H9 (cell line): ENCODE measurements around the gene TMEM269. TPM values are rescaled to one million over a fixed set of nuclear protein-coding genes. Genes with fewer than 3 reads are reported as not detected.

ENCODE experiments used
- DNase-seq: peaks from one replicate; pipeline ENCODE4 v3.0.0-alpha.2; 2017
- H2AFZ ChIP-seq: one replicate; pipeline ENCODE4 v1.6.1; 2013; ENCODE audit warnings: mild to moderate bottlenecking, low read length, control low read depth, moderate library complexity
- H2AK5ac ChIP-seq: 2 replicates; pipeline ENCODE4 v1.6.1; 2013; ENCODE audit warnings: low read length, control low read depth, mixed read lengths; ENCODE audit not compliant: insufficient read length
- H2BK120ac ChIP-seq: one replicate; pipeline ENCODE4 v1.6.1; 2013; ENCODE audit warnings: low read depth, mild to moderate bottlenecking, low read length, control low read depth, inconsistent platforms; ENCODE audit not compliant: poor library complexity, severe bottlenecking
- H2BK12ac ChIP-seq: 2 replicates; pipeline ENCODE4 v1.6.1; 2013; ENCODE audit warnings: low read length, control low read depth, mixed read lengths, low read depth; ENCODE audit not compliant: insufficient read length
- H2BK15ac ChIP-seq: 2 replicates; pipeline ENCODE4 v1.6.1; 2013; ENCODE audit warnings: low read depth, low read length, control low read depth
- H2BK20ac ChIP-seq: one replicate; pipeline ENCODE4 v1.6.1; 2013; ENCODE audit warnings: low read depth, mild to moderate bottlenecking, low read length, control low read depth, inconsistent platforms; ENCODE audit not compliant: poor library complexity, severe bottlenecking
- H2BK5ac ChIP-seq: 2 replicates; pipeline ENCODE4 v1.6.1; 2013; ENCODE audit warnings: low read length, control low read depth, mixed read lengths; ENCODE audit not compliant: insufficient read length
- H3K14ac ChIP-seq: 2 replicates; pipeline ENCODE4 v1.6.1; 2013; ENCODE audit warnings: low read length, control low read depth; ENCODE audit not compliant: insufficient read depth
- H3K18ac ChIP-seq: 2 replicates; pipeline ENCODE4 v1.6.1; 2013; ENCODE audit warnings: low read depth, mild to moderate bottlenecking, mixed read lengths, low read length, control low read depth; ENCODE audit not compliant: insufficient read length
- H3K23ac ChIP-seq: 2 replicates; pipeline ENCODE4 v1.6.1; 2013; ENCODE audit warnings: low read length, control low read depth, mixed read lengths, low read depth; ENCODE audit not compliant: insufficient read length
- H3K23me2 ChIP-seq: 2 replicates; pipeline ENCODE4 v1.6.1; 2013; ENCODE audit warnings: low read depth, mild to moderate bottlenecking, mixed read lengths, low read length, control low read depth; ENCODE audit not compliant: insufficient read length, poor library complexity, severe bottlenecking
- H3K27ac ChIP-seq: 2 replicates; pipeline ENCODE4 v1.5.1; 2013; ENCODE audit warnings: low read length, control low read depth, mixed read lengths, low read depth; ENCODE audit not compliant: insufficient read length
- H3K27me3 ChIP-seq: 2 replicates; pipeline ENCODE4 v1.6.1; 2013; ENCODE audit warnings: low read length, control low read depth, inconsistent platforms; ENCODE audit not compliant: insufficient read depth
- H3K4ac ChIP-seq: 2 replicates; pipeline ENCODE4 v1.6.1; 2013; ENCODE audit warnings: low read depth, mild to moderate bottlenecking, control low read depth, inconsistent platforms, low read length, moderate library complexity
- H3K4me1 ChIP-seq: 2 replicates; pipeline ENCODE4 v1.6.1; 2013; ENCODE audit warnings: low read length, control low read depth, inconsistent platforms; ENCODE audit not compliant: insufficient read depth
- H3K4me2 ChIP-seq: 2 replicates; pipeline ENCODE4 v1.6.1; 2013; ENCODE audit warnings: low read length, control low read depth, mixed read lengths; ENCODE audit not compliant: insufficient read length, insufficient read depth
- H3K56ac ChIP-seq: 2 replicates; pipeline ENCODE4 v1.6.1; 2013; ENCODE audit warnings: low read depth, mild to moderate bottlenecking, mixed read lengths, low read length, control low read depth; ENCODE audit not compliant: insufficient read length
- H3K79me1 ChIP-seq: 2 replicates; pipeline ENCODE4 v1.6.1; 2013; ENCODE audit warnings: low read depth, mild to moderate bottlenecking, moderate library complexity, low read length, control low read depth, inconsistent platforms; ENCODE audit not compliant: insufficient read depth, poor library complexity, severe bottlenecking
- H3K79me2 ChIP-seq: 2 replicates; pipeline ENCODE4 v1.6.1; 2013; ENCODE audit warnings: low read length, control low read depth, inconsistent platforms; ENCODE audit not compliant: insufficient read depth
- H3K9ac ChIP-seq: 2 replicates; pipeline ENCODE4 v1.6.1; 2013; ENCODE audit warnings: low read length, control low read depth, mixed read lengths; ENCODE audit not compliant: insufficient read length; ENCODE audit errors: extremely low read depth
- H3K9me3 ChIP-seq: one replicate; pipeline ENCODE4 v1.6.1; 2013; ENCODE audit warnings: low read depth, low read length, inconsistent platforms; ENCODE audit not compliant: control insufficient read depth
- H3T11ph ChIP-seq: one replicate; pipeline ENCODE4 v1.6.1; 2013; ENCODE audit warnings: mild to moderate bottlenecking, low read length, control low read depth, inconsistent platforms
- H4K20me1 ChIP-seq: one replicate; pipeline ENCODE4 v1.6.1; 2013; ENCODE audit not compliant: control insufficient read depth, insufficient read length, insufficient read depth
- H4K5ac ChIP-seq: 2 replicates; pipeline ENCODE4 v1.6.1; 2013; ENCODE audit warnings: low read depth, mild to moderate bottlenecking, mixed read lengths, low read length, control low read depth; ENCODE audit not compliant: insufficient read length
- H4K8ac ChIP-seq: replicated peaks from 2 replicates; pipeline ENCODE4 v1.6.1; 2013; ENCODE audit warnings: low read length, control low read depth, mixed read lengths, low read depth; ENCODE audit not compliant: insufficient read length
- H4K91ac ChIP-seq: 2 replicates; pipeline ENCODE4 v1.6.1; 2013; ENCODE audit warnings: low read depth, mild to moderate bottlenecking, moderate library complexity, mixed read lengths, low read length, control low read depth; ENCODE audit not compliant: insufficient read length
- H3K27ac Mint-ChIP-seq, 3 experiments: 2 replicates in 2 of 3; 3 replicates in 1 of 3; pipeline ENCODE4 v1.8.0; 2020 to 2021; ENCODE audit warnings: mixed read lengths in 3 of 3, mild to moderate bottlenecking in 1 of 3, moderate library complexity in 1 of 3
- H3K27me3 Mint-ChIP-seq: 2 replicates; pipeline ENCODE4 v1.8.0; 2021; ENCODE audit warnings: low read depth, mild to moderate bottlenecking, moderate library complexity, mixed read lengths
- H3K36me3 Mint-ChIP-seq, 3 experiments: 2 replicates in 2 of 3; 3 replicates in 1 of 3; pipeline ENCODE4 v1.8.0; 2020 to 2021; ENCODE audit warnings: low read depth in 3 of 3, mixed read lengths in 3 of 3; ENCODE audit not compliant: insufficient read depth in 1 of 3
- H3K4me1 Mint-ChIP-seq, 2 experiments: 2 replicates each; pipeline ENCODE4 v1.8.0; 2020; ENCODE audit warnings: mixed read lengths in 2 of 2
- H3K4me3 Mint-ChIP-seq, 2 experiments: 2 replicates in 1 of 2; 3 replicates in 1 of 2; pipeline ENCODE4 v1.8.0; 2020 to 2021; ENCODE audit warnings: mild to moderate bottlenecking in 2 of 2, mixed read lengths in 2 of 2, moderate library complexity in 1 of 2
- H3K9me3 Mint-ChIP-seq, 2 experiments: 2 replicates in 1 of 2; 3 replicates in 1 of 2; pipeline ENCODE4 v1.8.0; 2020; ENCODE audit warnings: mild to moderate bottlenecking in 2 of 2, mixed read lengths in 2 of 2, moderate library complexity in 1 of 2
- WGBS: extraction: QIAGEN DNeasy Blood & Tissue Kit; methylation state at CpG from one replicate; pipeline ENCODE4 v1.1.7; 2013; ENCODE audit warnings: missing lambda C conversion rate, low lambda C conversion rate, mixed read lengths; ENCODE audit not compliant: insufficient read length; ENCODE audit errors: extremely low coverage; 5-methylcytosine and 5-hydroxymethylcytosine counted together
- total RNA-seq: library from RNA; stranded (reverse); gene quantifications from 2 replicates; pipeline ENCODE4 v1.2.1, GENCODE V29; 2021
- TF ChIP-seq, protein P1 (sequence below): fragments of 200-600 bp; sonication (generic); conservative IDR thresholded peaks from 3 replicates; pipeline ENCODE4 v1.8.0; 2021; ENCODE audit warnings: antibody characterized with exemption, mild to moderate bottlenecking

Gene TMEM269
- total RNA-seq, 1 experiment from 2014 or later = 0.17 TPM

DNA sequence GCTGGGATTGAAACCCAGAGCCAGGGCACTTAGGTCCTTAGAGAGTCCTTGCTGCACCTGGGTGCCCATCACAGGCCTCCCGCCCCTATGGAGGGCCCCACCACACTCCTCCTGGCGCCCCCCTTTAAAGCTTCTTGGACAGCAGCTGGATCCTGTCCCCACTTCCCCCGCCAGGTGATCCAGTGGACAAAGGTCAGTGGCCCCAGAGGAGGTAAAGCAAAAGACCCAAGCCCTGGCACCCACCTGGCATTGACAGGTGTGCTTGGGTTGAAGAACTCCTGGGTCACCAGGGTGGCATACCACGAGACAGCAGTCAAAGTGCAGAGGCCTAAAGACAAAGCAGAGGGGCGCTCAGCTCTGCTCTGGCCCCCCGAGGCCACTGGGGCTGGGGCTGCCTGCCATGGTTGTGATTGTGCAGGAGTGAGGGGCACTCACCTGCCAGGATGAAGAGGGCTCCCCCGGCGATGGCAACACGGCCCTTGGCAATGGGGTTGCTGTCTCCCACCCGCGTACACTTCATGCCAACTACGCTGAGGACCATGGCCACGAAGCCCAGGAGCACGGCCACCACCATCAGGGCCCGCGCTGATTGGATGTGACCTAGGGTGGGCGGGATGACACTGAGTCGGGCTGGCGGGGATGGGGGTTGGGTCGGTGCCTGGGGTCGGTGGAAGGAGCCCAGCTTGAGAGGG is 46.7 kb upstream of the TMEM269 start:
- Histone ChIP-seq H3K4me1 (no peaks in the 10 kb centered on the region; the same call in 1 of the 2 replicates), H2BK15ac (no peak overlapping the region), H3K56ac (no peak overlapping the region), H3T11ph (no peak overlapping the region), H3K79me2 (no peaks in the 10 kb centered on the region), H3K23me2 (no peaks in the 10 kb centered on the region), H3K4me2 (no peak overlapping the region), H2AFZ (no peak overlapping the region), H4K8ac (no peak overlapping the region), H4K91ac (no peak overlapping the region), H2BK20ac (no peak overlapping the region), H2AK5ac (no peak overlapping the region), H3K9ac (no peak overlapping the region), H3K18ac (no peak overlapping the region), H3K27me3 (no peaks in the 10 kb centered on the region), H3K14ac (no peak overlapping the region), H3K27ac (no peak overlapping the region), H4K20me1 (no peaks in the 10 kb centered on the region), H3K4ac (no peak overlapping the region), H2BK120ac (no peak overlapping the region), H3K9me3 (no peaks in the 10 kb centered on the region), H3K23ac (no peak overlapping the region), H2BK12ac (no peak overlapping the region), H2BK5ac (no peak overlapping the region), H3K79me1 (no peaks in the 10 kb centered on the region), H4K5ac (no peak overlapping the region)
- no peak overlapping the region for H3K4me3 Mint-ChIP-seq
- no peaks in the 10 kb centered on the region; the same call in 1 of the 2 replicates for H3K27me3 Mint-ChIP-seq
- peaks cover 0 to 3% (median 0%) of the 10 kb centered on the region in 3 experiments; a peak in 2 of 7 replicates for H3K36me3 Mint-ChIP-seq
- WGBS = no CpG with 5 or more reads among the region's 21 CpGs
- TF ChIP-seq, protein P1, sequence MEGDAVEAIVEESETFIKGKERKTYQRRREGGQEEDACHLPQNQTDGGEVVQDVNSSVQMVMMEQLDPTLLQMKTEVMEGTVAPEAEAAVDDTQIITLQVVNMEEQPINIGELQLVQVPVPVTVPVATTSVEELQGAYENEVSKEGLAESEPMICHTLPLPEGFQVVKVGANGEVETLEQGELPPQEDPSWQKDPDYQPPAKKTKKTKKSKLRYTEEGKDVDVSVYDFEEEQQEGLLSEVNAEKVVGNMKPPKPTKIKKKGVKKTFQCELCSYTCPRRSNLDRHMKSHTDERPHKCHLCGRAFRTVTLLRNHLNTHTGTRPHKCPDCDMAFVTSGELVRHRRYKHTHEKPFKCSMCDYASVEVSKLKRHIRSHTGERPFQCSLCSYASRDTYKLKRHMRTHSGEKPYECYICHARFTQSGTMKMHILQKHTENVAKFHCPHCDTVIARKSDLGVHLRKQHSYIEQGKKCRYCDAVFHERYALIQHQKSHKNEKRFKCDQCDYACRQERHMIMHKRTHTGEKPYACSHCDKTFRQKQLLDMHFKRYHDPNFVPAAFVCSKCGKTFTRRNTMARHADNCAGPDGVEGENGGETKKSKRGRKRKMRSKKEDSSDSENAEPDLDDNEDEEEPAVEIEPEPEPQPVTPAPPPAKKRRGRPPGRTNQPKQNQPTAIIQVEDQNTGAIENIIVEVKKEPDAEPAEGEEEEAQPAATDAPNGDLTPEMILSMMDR = no peak
- no peak for DNase-seq
- H3K4me1 Mint-ChIP-seq = peaks cover 42 to 50% of the 10 kb centered on the region in 2 experiments
- H3K9me3 Mint-ChIP-seq = no peaks in the 10 kb centered on the region
- H3K27ac Mint-ChIP-seq = no peak overlapping the region
